CD4-positive, alpha-beta T cell (primary cell): Measurements from ENCODE around the gene TBCD. TPM values are rescaled to one million over a fixed set of nuclear protein-coding genes. Genes with fewer than 3 reads are reported as not detected.

Experiments
- ATAC-seq: fragments of 200-7000 bp; cut with Tn5 transposase; one replicate; pipeline ENCODE4 v1.10.0; 2022; ENCODE audit warnings: mild to moderate bottlenecking; ENCODE audit not compliant: poor library complexity
- CTCF ChIA-PET: fragments of 350-600 bp; sonication (Branson Sonifier 250); formaldehyde crosslinking; loops from one replicate; lab custom pipeline; 2021; ENCODE audit warnings: antibody characterized with exemption, inconsistent platforms; lab: Charles Lee
- POLR2A ChIA-PET: fragments of 350-600 bp; sonication (Branson Sonifier 250); formaldehyde crosslinking; loops from one replicate; lab custom pipeline; 2021; ENCODE audit warnings: antibody characterized with exemption, inconsistent platforms; lab: Charles Lee
- DNase-seq, 14 experiments: peaks; one replicate each; pipeline ENCODE4 v3.0.0-alpha.2; 2013 to 2020; ENCODE audit warnings: mixed read lengths in 2 of 14
- H3K27ac ChIP-seq, 2 donors: one replicate each; pipeline versions ENCODE4 v1.5.1 to v1.7.0; 2013; ENCODE audit warnings: low read length in 2 of 2, low read depth in 1 of 2, mild to moderate bottlenecking in 1 of 2
- H3K27me3 ChIP-seq, 2 experiments: 1 replicate in 1 of 2; 2 replicates in 1 of 2; pipeline versions ENCODE4 v1.6.1 to v1.7.0; 2013; ENCODE audit warnings: low read length in 2 of 2, control low read depth in 1 of 2, mild to moderate bottlenecking in 1 of 2, moderate library complexity in 1 of 2; ENCODE audit not compliant: insufficient read depth in 2 of 2, control insufficient read depth in 1 of 2
- H3K36me3 ChIP-seq: one replicate; pipeline ENCODE4 v1.6.1; 2013; ENCODE audit warnings: low read length, control low read depth; ENCODE audit not compliant: insufficient read depth
- H3K4me1 ChIP-seq: one replicate; pipeline ENCODE4 v1.6.1; 2013; ENCODE audit warnings: low read length, control low read depth; ENCODE audit not compliant: insufficient read depth
- H3K4me3 ChIP-seq: one replicate; pipeline ENCODE4 v1.5.1; 2013; ENCODE audit warnings: mild to moderate bottlenecking, low read length, moderate library complexity
- H3K9me3 ChIP-seq, 2 experiments: 1 replicate in 1 of 2; 2 replicates in 1 of 2; pipeline versions ENCODE4 v1.6.1 to v1.7.0; 2013; ENCODE audit warnings: low read length in 2 of 2, mild to moderate bottlenecking in 2 of 2, control low read depth in 1 of 2, moderate library complexity in 1 of 2; ENCODE audit not compliant: control insufficient read depth in 1 of 2, insufficient read depth in 1 of 2
- H3K27ac Mint-ChIP-seq: one replicate; pipeline ENCODE4 v1.8.0; 2020; ENCODE audit warnings: mixed read lengths
- H3K27me3 Mint-ChIP-seq: one replicate; pipeline ENCODE4 v1.8.0; 2021; ENCODE audit warnings: mixed read lengths
- H3K36me3 Mint-ChIP-seq: one replicate; pipeline ENCODE4 v1.8.0; 2021; ENCODE audit warnings: low read depth, mixed read lengths
- H3K4me1 Mint-ChIP-seq: one replicate; pipeline ENCODE4 v1.8.0; 2021; ENCODE audit warnings: low read depth, mixed read lengths
- H3K4me3 Mint-ChIP-seq: one replicate; pipeline ENCODE4 v1.8.0; 2020; ENCODE audit warnings: mild to moderate bottlenecking, mixed read lengths
- H3K9me3 Mint-ChIP-seq: one replicate; pipeline ENCODE4 v1.8.0; 2020; ENCODE audit warnings: mixed read lengths
- intact Hi-C, 2 experiments: fragments of 100-400 bp; cut with DNase I in 1 of 2; cut with micrococcal nuclease in 1 of 2; formaldehyde crosslinking; loops; one replicate each; pipeline versions ENCODE4 v1.15.1 to v1.9.0; 2023 to 2025; cut with DNase I, micrococcal nuclease
- total RNA-seq, 174 experiments: library from RNA in 2 of 174; stranded (reverse) in 2 of 174; gene quantifications; one replicate each; pipeline ENCODE4 v1.2.3 and lab custom pipeline; 2021 to 2026
- TF ChIP-seq, protein P1 (sequence below): fragments of 200-600 bp; IDR thresholded peaks from one replicate; pipeline ENCODE4 v1.8.0; 2022; ENCODE audit warnings: antibody characterized with exemption, mild to moderate bottlenecking

Gene TBCD
- total RNA-seq, 2 experiments from 2014 or later: 74.6 to 80.3 TPM

- no peaks in the 10 kb centered on the region for H3K9me3 ChIP-seq
- Mint-ChIP-seq H3K9me3 (no peaks in the 10 kb centered on the region), H3K27me3 (no peaks in the 10 kb centered on the region), H3K27ac (no peak overlapping the region), H3K4me1 (no peaks in the 10 kb centered on the region), H3K4me3 (no peak overlapping the region), H3K36me3 (peaks cover 41% of the 10 kb centered on the region)
- H3K4me1 ChIP-seq: no peaks in the 10 kb centered on the region
- no peak for ATAC-seq
- H3K27me3 ChIP-seq: no peaks in the 10 kb centered on the region
- intact Hi-C loops: no loop called here
- ChIA-PET POLR2A (no interaction called here), CTCF (no interaction called here)
- no peak overlapping the region for H3K27ac ChIP-seq
- DNase-seq: no peak
- TF ChIP-seq, protein P1, sequence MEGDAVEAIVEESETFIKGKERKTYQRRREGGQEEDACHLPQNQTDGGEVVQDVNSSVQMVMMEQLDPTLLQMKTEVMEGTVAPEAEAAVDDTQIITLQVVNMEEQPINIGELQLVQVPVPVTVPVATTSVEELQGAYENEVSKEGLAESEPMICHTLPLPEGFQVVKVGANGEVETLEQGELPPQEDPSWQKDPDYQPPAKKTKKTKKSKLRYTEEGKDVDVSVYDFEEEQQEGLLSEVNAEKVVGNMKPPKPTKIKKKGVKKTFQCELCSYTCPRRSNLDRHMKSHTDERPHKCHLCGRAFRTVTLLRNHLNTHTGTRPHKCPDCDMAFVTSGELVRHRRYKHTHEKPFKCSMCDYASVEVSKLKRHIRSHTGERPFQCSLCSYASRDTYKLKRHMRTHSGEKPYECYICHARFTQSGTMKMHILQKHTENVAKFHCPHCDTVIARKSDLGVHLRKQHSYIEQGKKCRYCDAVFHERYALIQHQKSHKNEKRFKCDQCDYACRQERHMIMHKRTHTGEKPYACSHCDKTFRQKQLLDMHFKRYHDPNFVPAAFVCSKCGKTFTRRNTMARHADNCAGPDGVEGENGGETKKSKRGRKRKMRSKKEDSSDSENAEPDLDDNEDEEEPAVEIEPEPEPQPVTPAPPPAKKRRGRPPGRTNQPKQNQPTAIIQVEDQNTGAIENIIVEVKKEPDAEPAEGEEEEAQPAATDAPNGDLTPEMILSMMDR: no peak
- peaks cover 30% of the 10 kb centered on the region for H3K36me3 ChIP-seq
- H3K4me3 ChIP-seq: no peak overlapping the region
Measured at GRCh38 chr17:82808006-82808405, 56.1 kb downstream of the TBCD start.

GRCh38 chr17:82808921-82809905 lies 57.3 kb downstream of the TBCD start:
- Histone ChIP-seq H3K9me3 (no peaks in the 10 kb centered on the region), H3K4me3 (no peak overlapping the region), H3K27ac (no peak overlapping the region), H3K36me3 (peaks cover 30% of the 10 kb centered on the region), H3K27me3 (no peaks in the 10 kb centered on the region), H3K4me1 (no peaks in the 10 kb centered on the region)
- ChIA-PET POLR2A (no interaction called here), CTCF (no interaction called here)
- H3K36me3 Mint-ChIP-seq: peaks cover 47% of the 10 kb centered on the region
- no peak overlapping the region for H3K27ac Mint-ChIP-seq
- no peaks in the 10 kb centered on the region for H3K4me1 Mint-ChIP-seq
- TF ChIP-seq, protein P1: no peak
- H3K27me3 Mint-ChIP-seq: no peaks in the 10 kb centered on the region
- DNase-seq (no peak), ATAC-seq (no peak)
- no peaks in the 10 kb centered on the region for H3K9me3 Mint-ChIP-seq
- no peak overlapping the region for H3K4me3 Mint-ChIP-seq
- intact Hi-C loops: no loop called here

DNA sequence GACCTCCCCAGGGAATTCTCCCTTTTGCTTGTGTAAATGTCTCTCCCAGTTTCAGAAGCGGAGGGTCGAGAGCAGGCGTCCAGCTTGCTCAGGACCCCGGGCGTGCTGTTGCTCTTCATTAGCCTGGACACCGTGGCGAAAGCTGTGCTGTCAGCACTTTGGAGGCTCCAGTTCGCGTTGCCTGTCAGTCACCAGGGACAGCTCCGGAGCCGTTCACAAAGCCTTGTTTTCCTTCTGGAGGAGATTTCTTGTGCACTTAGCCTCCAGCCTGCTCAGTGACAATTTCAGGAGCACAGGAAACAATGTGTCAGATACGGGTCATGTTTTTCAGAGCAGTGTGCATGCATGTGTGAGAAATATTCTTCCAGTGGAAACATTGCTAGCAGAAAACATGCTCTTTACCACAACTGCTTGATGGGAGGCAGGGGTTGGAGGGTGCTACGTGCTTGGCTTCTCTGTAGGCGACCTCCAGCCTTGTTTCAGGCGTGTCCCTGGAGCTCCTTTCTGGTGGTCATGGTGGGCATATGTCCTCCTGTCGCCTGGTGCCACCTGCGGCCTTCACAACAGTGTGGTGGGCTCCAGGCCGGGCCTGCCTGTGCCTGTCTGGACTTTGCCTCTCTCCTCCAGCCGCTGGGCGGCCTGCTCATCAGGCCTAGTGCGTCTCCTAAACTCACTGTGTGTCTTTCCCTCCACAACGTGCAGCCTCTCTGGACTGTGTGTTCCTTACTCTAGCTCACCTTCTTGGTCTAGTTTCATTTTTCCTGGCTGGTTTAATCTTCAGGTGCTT lies 59.0 kb downstream of the TBCD start:
- Mint-ChIP-seq H3K36me3 (peaks cover 61% of the 10 kb centered on the region), H3K4me1 (no peaks in the 10 kb centered on the region), H3K4me3 (no peak overlapping the region), H3K9me3 (no peaks in the 10 kb centered on the region), H3K27ac (no peak overlapping the region), H3K27me3 (no peaks in the 10 kb centered on the region)
- ChIA-PET POLR2A (no interaction called here), CTCF (no interaction called here)
- intact Hi-C loops: no loop called here
- TF ChIP-seq, protein P1: no peak
- H3K4me1 ChIP-seq: no peaks in the 10 kb centered on the region
- H3K27ac ChIP-seq: no peak overlapping the region
- H3K4me3 ChIP-seq: no peak overlapping the region
- H3K27me3 ChIP-seq: no peaks in the 10 kb centered on the region
- no peak for ATAC-seq
- no peak for DNase-seq
- H3K9me3 ChIP-seq: no peaks in the 10 kb centered on the region
- peaks cover 35% of the 10 kb centered on the region for H3K36me3 ChIP-seq
